Endometrial microvascular endothelial cells (primary cell): ENCODE data around the gene D2HGDH. TPM values are rescaled to one million over a fixed set of nuclear protein-coding genes. Genes with fewer than 3 reads are reported as not detected.

Experiments
- in situ Hi-C: cut with HindIII; loops from 2 replicates; pipeline ENCODE4 v1.10.0; 2017; ENCODE audit warnings: low sequenced_read_pairs, low pct_unique_long_range_greater_than_20kb; ENCODE audit errors: inconsistent ontology term
- total RNA-seq: library from RNA; depleted of rRNA; stranded (reverse); fragments of >200 nt; gene quantifications from one replicate; pipeline ENCODE4 v1.2.3, GENCODE V29; 2015; ENCODE audit errors: inconsistent ontology term

D2HGDH gene
- total RNA-seq: 10.9 TPM

- in situ Hi-C loops: no loop called here
These were observed at the start of gene D2HGDH for GRCh38 chr2:241734467-241735208. Gene D2HGDH, plus strand, starts transcription at chr2:241734630. Its CDS starts 595 bp downstream, at chr2:241735225.

GRCh38 chr2:241686324-241686649, 48.1 kb upstream of the D2HGDH start:
- in situ Hi-C loops: no loop called here

DNA sequence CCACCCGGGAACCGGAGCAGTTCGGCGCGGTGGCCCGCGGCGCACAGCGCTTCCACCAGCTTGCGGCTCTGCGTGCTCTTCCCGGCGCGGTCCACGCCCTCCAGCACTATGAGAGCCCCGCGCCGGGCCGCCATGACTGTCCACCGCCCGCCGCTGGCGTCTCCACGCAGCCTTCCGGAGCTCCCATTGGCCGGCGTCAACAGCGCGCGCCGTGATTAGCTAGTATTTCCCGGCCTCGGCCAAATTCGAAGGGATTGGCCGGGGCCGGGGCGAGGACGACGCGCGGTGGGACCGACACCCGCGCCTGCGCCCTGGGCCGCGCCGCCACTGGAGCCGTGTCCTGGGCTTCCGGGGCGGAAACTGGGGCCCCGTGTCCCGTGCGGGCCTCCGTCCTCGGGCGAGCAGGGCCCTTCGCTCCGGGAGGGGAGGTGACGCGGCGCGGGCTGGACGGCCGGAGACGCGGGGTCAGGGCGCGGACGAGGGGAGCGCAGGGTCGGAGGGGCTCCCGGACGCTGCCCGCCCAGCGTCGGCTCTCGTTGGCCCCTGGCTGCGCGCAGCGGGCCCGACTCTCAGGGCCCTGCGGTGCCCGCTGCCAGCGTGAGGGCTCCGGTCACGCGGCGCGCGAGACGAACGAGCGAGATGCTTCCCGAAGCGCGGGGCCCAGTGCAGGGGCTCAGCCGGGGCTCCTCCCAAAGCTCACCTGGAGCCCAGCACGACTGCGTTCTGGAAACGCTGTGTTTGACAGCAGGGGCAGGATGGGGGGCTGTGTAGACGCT, 47.6 kb upstream of the D2HGDH start, which contains the start of gene DTYMK:
DTYMK (minus strand) TSS at position 166 of the 776 bp plus-strand sequence; CDS start at position 134, 32 bp downstream.
- in situ Hi-C loops: no loop called here

DNA sequence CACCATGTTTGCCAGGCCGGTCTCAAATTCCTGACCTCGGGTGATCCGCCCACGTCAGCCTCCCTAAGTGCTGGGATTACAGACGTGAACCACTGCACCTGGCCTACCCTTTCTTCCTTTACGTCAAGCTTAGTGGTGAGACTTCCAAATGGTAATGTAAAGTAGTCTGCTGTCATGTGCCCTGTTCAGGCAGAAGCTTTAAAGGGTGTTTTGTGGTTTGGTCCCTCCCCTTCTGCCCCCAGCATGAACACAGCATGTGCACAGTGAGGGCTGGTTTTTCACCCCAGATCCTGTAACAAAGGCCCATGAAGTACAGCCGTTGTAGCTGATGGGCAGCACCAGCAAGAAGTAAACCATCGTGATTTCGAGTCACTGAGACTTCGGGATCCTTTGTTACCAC, 45.1 kb upstream of the D2HGDH start:
- in situ Hi-C loops: no loop called here

DNA sequence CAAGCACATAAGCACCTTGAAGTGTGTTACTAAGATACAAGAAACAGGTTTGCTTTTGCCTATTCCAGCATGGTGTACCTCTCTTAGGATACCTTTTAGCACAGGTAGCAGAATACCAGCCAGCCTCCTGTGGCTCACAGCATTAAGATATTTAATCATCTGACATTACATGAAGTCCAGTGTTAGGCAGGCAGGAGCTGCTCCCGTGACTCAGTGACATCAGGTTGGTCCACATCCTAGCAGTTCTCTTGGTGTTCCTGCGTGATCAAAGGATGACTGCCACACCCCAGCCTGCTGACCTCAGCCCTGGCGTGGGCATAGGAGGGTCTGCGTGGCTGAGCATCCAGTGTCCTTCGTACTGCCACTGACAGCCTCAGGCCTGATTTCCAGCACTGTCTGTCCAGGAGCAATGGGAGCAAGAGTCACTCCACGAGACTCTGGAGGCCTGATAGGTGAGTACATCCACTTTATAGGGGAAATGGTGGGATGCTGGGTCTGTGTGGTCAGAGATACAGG, 44.2 kb upstream of the D2HGDH start:
- in situ Hi-C loops: no loop called here

DNA sequence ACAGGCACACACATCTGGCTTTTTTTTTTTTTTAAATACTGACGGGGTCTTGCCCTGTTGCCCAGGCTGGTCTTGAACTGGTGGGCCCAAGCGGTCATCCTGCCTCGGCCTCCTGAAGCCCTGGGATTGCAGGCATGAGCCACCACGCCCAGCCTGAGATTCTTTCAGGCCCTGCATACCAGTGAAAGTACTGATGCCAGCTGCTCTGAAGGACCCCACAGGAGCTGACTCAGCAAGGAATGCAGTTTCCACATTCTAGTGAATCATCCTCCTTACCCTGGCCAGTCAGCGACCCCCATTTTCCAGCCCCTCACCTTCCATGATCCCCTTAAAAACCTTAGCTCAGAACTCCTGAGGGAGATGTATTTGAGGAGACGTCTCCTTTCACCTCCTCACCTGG, 42.0 kb upstream of the D2HGDH start:
- in situ Hi-C loops: no loop called here

DNA sequence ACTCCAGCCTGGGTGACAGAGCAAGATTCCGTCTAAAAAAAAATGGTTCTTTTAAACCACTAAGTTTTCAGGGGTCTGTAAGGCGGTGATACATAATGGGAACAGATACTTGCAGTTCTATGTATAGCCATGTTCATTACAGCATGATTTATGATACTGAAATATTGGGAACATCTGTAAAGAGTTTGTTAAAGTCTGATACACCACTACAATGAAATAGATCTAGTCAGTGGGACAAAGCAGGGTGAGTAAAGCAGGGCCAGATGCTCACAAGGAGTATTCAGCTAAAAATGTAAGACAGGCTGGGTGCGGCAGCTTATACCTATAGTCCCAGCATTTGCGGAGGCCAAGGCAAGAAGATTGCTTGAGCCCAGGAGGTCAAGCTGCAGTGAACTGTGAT, 38.8 kb upstream of the D2HGDH start:
- in situ Hi-C loops: no loop called here

- in situ Hi-C loops: no loop called here
These were observed 33.4 kb upstream of the D2HGDH start for GRCh38 chr2:241701149-241701398.

DNA sequence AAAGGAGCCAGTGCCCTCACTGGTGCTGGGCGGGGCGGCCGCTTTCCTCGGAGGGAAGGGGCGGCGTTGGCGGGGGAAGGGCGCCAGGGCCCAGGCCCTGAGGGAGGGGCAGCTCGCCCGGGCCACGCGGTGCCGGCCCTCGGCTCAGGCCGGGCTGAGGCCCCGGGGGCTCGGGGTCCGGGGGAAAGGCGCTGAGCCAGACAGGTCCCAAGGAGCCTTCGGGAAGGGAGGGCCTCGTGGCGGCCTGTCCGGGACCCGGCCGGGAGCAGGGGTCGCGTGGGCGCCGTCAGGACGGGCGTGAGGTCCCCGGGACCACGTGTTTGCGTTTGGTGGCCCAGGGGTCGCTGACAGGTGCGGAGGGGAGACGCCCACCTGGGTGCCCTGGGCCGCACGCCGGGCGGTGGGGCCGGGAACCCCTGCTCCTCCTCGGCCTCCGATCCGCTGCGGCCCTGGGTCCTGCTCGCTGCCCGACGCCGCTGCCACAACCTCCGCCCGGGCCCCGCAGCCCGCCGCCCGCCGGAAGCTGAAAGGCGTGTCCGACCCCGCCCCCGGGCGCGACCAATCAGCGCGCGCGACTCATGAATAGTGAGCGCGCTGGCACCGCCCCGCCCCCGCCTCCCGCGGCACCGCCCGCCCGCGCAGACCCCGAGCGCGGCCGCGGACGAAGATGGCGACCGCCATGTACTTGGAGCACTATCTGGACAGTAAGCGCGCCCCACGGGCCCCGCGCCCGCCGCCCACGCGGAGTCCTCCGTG, 32.9 kb upstream of the D2HGDH start, which contains the start of gene ING5:
ING5 (plus strand) TSS at position 641 of the 756 bp plus-strand sequence; CDS start at position 668, 27 bp downstream.
- in situ Hi-C loops: no loop called here

- in situ Hi-C loops: no loop called here
These were observed 32.0 kb upstream of the D2HGDH start for GRCh38 chr2:241702155-241703031.

GRCh38 chr2:241703032-241703604, 31.3 kb upstream of the D2HGDH start:
- in situ Hi-C loops: no loop called here

DNA sequence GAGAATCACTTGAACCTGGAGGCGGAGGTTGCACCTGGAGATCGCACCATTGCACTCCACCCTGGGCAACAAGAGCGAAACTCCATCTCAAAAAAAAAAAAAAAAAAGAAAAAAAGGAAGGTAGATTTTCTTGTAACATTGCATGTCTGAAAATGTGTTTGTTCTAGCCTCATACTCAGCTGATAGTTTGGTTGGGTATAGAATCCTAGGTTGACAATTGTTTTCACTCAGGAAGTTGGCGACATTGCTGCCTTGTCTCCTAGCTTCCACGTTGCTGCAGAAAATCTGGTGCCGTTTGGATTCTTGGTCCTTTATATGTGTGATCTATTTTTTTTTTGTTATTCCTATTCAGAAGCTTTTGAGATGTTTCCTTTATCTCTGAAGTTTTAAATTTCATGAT, 27.9 kb upstream of the D2HGDH start:
- in situ Hi-C loops: no loop called here

- in situ Hi-C loops: no loop called here
These were observed 25.6 kb upstream of the D2HGDH start for GRCh38 chr2:241708879-241709278.

DNA sequence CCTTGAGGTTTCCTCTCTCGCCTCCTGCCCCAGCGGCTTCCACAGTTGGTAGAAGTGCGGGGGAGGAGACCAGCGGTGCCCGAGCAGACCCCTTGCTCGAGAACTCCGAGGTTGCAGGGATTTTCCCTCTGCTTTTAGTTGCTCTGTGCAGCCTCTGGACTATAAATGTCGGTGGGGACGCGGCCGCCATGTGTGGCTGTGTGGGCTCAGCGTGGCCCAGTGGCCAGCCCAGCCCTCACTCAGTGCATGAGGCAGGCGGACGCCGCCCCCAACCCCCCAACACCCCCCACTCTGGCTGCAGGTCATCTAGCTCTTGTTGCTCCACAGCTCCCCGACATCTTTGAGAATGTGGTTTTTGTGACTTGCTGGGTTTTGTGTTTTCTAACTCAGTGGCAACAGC, 15.3 kb upstream of the D2HGDH start:
- in situ Hi-C loops: no loop called here

- in situ Hi-C loops: no loop called here
These were observed 14.3 kb upstream of the D2HGDH start for GRCh38 chr2:241720099-241720498.

DNA sequence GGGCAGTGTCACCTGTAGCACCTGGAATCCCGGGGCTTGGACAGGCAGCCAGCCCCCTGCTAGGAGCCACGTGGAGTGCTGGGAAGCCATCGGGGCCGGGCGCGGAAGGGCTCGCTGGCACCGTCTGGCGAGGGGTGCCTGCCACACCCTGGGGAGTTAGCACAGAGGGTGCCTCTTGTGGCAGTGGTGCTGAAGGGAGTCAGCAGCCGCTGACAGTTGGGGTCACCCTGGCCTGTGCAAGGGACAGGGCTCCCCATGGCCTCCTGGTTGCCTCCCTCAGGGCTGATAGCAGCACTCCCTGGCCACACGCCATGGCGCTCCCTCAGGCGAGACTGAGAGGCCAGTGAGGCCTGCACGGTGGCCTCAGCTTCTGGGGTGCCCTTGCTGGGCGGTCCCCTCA, 13.9 kb upstream of the D2HGDH start:
- in situ Hi-C loops: no loop called here

DNA sequence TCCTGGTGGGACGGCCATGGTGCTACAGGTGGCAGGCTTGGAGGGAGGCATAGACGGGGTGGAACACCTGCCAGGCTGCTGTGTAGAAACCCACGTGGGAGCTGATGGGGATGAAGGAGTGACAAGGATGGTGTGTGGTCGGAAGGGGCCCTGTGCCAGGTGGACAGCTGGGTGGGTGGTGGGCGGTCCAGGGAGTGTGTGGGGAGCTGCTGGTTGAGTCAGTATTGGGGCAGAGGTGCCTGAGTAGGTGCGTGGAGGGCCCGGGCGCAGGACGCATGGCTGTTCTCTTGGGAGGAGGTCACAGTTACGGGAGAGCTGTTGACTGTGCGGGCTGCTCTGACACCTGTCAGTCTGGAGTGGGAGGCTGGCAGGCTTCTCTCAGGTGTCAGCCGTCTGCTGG, 12.6 kb upstream of the D2HGDH start:
- in situ Hi-C loops: no loop called here

- in situ Hi-C loops: no loop called here
These were observed 11.5 kb upstream of the D2HGDH start for GRCh38 chr2:241722896-241723454.
